Measurements from ENCODE around the gene EBLN2. TPM values are rescaled to one million over a fixed set of nuclear protein-coding genes. Genes with fewer than 3 reads are reported as not detected.

Gene EBLN2
- total RNA-seq, 1 donor from 2014 or later: 1.2 TPM

DNA sequence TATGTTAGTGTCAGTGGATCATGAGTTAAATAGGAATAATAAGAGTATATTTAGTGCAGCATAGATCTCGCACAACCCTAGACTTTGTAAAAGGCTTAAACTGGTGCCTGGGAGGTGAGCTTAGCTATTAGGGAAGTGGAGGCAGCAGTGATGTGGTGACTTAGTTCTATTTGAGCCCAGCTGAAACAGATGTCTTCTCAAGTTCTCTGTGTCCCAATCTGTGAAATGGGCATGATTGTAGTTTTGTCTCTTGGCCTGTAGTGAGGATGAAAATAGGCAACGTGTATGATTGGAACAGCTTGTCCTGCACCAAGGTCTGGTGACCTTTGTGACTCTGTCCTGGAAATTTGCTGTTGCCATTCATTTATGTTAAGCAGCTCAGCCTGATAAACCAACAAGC, 34.7 kb downstream of the EBLN2 start:
- ATAC-seq (ENCODE audit: poor library complexity) (no peak), DNase-seq (no peak)
- intact Hi-C loops (cut with DNase I): no loop called here

DNA sequence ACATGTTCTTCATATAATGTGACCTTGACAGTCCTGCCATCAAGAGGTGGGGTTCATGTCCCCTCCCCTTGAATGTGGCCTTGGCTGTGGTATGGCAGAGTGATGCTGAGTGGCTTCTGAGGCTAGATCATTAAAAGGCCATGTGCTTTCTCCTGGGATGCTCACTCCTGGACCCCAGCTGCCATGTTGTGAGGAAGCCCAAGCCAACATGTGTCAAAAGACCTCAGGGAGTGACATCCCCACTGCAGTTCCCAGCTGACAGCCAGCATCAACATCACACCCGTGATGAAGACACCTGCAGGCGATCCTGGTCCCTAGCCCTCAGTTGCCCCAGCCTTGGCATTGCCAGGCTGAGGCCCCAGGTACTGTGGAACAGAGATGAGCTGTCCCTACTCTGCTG, 36.6 kb downstream of the EBLN2 start:
- intact Hi-C loops (cut with DNase I): no loop called here
- ATAC-seq (ENCODE audit: poor library complexity) (no peak), DNase-seq (no peak)

DNA sequence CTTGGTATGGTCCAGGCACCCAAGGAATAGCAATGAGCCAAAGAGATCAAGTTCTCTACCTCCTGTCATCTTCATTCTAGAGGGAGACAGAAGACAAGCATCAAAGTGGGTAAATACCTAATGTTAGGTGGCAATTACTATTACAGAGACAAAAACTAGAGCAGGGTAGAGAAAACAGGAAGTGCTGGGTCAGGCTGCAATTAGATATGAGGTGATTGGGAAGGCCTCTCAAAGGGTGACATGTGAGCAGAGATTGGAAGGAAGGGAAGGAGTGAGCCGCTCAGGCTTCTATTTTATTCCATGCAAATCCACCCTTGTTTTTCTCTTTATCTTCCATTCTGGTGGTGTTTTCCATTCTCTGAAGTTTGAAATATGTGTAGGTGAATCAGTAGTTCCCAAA, 37.4 kb downstream of the EBLN2 start:
- no peak for ATAC-seq (ENCODE audit: poor library complexity)
- DNase-seq: no peak
- intact Hi-C loops (cut with DNase I): no loop called here

DNA sequence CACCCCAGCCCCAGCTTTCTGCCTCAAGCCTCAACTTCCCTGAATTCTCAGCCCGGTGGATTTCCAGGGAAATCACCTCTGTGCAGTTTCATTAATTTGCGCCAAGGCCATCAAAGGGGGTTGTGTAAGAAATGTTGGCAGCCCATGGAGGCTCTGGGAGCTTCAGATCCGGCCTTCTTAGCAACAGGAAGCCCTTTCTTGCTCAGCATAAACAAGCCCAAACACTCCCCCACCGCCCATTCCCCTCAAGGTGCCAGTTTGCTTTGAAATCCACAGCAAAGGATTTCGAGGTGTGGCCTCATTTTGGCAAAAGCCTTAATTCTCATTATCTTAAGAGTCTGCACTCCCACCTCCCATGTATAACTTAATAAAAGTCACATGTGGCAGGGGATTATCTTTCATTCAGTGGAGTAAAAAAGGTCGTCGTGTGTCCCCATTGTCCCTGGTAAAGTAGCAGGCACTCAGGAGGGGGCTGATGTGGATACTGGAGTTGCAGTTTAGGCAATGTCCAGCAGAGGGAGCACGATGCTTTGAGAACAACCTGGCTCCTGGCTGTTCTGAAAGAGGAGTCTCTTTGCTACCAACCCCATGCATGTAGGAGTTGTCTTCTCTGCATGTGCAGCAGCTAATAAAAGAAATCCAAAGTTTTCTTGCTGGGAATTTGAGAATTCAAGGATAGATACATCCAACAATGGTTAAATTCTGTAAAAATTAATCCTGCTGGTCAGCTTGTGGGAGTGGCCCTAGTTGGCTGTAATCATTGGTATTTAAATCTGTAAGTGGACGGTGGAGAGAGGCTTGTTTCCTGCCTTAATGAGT, 39.5 kb downstream of the EBLN2 start:
- intact Hi-C loops (cut with DNase I): loop anchor here (5.0 to 10.0 kb wide), 2 partner anchors 334 to 401 kb away; no protein-coding TSS in a partner anchor
- ATAC-seq (ENCODE audit: poor library complexity): peak; percentile 91
- peak; percentile 79 for DNase-seq

DNA sequence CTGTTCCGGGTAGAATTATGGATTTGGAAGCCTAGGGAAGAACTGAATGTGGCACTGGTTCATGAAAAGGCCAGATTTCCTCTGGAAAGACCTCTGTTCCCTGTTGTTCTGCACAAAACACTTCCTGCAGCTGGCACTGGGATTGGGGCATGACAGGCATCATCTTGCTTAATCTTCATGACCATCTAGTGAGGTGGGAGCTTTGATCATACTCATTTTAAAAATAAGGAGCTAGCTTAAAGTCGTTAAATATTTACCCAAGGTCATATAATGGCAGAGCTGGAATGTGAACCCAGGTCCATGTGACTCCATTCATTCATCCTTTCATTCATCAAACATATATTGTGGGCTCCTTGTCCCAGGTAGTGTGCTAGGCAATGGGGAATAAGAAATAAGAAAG, 40.4 kb downstream of the EBLN2 start:
- intact Hi-C loops (cut with DNase I): loop anchor here (5.0 to 10.0 kb wide), 2 partner anchors 333 to 400 kb away; no protein-coding TSS in a partner anchor
- DNase-seq: no peak
- ATAC-seq (ENCODE audit: poor library complexity): no peak

DNA sequence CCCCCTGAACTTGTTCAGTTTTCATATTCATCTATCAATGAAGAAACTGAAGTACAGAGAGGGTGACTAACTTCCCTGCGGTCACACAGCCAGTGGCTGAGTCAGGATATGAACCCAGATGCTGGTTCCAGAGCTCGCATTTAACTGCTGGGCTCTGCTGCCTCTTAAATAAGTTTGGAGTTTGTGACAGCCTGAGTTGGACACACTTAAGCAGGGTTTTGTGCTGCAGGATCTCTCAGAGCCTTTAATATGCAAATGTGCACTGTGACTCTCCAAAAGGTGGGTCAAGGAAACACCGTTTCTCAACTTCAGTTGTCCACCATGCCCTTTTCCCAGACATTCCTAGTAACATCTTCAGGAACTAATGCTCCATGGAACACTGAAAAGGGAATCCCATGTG, 45.8 kb downstream of the EBLN2 start:
- ATAC-seq (ENCODE audit: poor library complexity) (no peak), DNase-seq (no peak)
- intact Hi-C loops (cut with DNase I): loop anchor here (10.0 kb wide), 1 partner anchor 328 kb away; no protein-coding TSS in a partner anchor

DNA sequence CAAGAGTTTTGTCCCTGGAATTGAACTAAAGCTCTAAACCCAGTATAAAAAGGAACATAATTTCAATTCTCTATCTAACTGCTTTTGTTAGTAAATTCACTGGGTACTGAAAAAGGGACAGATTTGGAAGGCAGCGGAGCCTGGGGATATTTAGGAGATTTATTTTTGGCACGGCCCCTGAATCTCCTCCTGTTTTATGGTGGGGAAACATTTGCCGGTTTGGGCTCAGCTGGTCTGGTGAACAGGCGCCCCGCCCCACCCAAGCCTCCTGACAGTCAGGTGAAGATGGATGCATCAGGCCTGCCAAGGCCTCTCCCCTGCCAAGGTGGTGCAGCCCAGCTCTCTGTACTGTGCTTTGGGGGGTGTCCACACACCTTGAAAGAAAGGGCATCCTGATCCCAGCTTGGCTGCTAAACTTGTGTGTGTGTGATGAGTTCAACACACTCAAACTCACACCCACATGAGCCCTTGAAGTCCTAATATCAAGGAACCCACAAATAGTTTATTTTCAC, 46.3 kb downstream of the EBLN2 start:
- ATAC-seq (ENCODE audit: poor library complexity): no peak
- DNase-seq: no peak
- intact Hi-C loops (cut with DNase I): loop anchor here (10.0 kb wide), 1 partner anchor 327 kb away; no protein-coding TSS in a partner anchor

DNA sequence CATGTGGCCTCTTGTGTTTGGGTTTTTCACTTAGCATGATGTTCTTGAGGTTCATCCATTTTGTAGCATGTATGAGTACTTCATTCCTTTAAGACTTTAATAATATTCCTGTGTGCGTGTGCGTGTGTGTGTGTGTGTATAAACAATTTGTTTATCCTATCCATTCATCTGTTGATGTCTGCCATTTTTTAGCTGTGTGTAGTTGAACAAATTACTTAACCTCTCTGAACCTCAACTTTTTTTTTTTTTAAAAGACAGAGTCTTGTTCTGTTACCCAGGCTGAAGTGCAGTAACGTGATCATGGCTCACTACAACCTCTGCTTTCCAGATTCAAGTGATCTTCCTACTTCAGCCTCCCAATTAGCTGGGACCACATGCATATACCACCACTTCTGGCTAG, 47.3 kb downstream of the EBLN2 start:
- ATAC-seq (ENCODE audit: poor library complexity) (no peak), DNase-seq (no peak)
- intact Hi-C loops (cut with DNase I): loop anchor here (10.0 kb wide), 1 partner anchor 326 kb away; no protein-coding TSS in a partner anchor

DNA sequence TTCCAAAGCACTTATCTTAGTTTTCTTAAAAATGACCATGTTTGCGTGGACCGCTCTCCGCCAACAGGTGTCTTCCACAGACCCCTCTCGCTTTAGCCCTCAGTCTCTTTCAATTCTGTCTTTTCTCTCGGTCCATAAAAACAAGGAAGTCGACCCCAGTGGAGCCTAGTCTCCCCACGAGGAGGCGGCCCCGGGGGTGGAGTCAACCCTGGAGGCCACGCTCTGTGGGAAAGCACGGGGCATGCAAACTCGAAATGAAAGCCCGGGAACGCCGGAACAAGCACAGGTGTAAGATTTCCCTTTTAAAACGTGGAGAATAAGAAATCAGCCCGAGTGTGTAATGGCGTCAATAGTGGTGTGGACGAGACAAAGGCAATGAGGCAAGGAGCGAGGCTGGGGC, 49.1 kb downstream of the EBLN2 start:
- DNase-seq (no peak), ATAC-seq (ENCODE audit: poor library complexity) (no peak)
- intact Hi-C loops (cut with DNase I): no loop called here

Other genes with a start within 250 kb of the EBLN2 start
- 15.1 TPM for gene SHQ1, start 213.2 kb upstream of the EBLN2 start, total RNA-seq
- 10.2 TPM for gene GXYLT2, start 173.6 kb upstream of the EBLN2 start, total RNA-seq
- 58.6 TPM for gene PPP4R2, start 64.8 kb upstream of the EBLN2 start, total RNA-seq

Measured in Right ventricle myocardium superior (tissue), 1 donor.